ENCODE results near the gene DEFB118. TPM values are rescaled to one million over a fixed set of nuclear protein-coding genes. Genes with fewer than 3 reads are reported as not detected.

DEFB118 gene
- total and polyA plus RNA-seq, 2 donors, result not detected

DNA sequence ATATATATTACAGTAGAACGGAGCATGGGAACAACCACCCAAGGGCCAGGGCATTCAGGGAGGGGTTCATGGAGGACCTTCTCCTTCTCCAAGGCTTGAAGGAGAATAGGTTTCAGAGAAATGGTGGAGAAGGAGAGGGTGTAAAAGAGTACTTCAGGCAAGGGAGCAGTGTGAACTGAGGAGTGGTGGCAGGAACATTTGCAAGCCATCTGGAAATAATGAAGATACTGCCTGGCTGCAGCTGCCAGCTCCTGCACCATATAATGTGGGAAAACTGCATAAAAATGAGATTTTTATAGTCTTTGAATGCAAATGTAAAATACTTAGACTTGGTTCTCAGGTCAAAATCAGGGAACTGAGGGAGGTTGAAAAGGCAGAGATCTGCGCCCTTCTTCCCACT, 47.3 kb downstream of the DEFB118 start:
- WGBS, result 87% methylated on average over 2 of the region's 2 CpGs

DNA sequence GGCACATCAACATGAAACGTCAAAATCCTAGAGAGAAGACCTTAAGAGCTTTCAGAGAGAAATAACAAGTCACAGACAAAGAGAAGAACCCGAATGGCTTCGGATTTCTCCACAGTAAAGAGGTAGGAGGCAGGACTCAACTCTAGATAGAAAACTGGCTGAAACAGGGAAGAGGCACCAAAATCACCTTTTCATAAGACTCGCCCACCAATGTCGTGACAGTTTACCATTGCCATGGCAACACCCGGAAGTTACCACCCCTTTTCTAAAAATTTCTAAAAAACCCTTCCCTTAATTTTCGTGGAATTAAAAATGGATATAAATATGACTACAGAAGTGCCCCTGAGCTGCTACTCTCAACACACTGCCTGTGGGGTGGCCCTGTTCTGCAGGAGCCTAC, 49.9 kb downstream of the DEFB118 start:
- 78% methylated on average over 7 of the region's 7 CpGs for WGBS
- no peak for DNase-seq (ENCODE audit: extremely low spot score)
- no peak overlapping the region for H3K27ac ChIP-seq (ENCODE audit: low read depth)

More for the DNA sequence above, 47.3 kb downstream of the DEFB118 start:
- DNase-seq (ENCODE audit: extremely low spot score), result no peak
- no peak overlapping the region for H3K4me3 ChIP-seq (ENCODE audit: low read depth, low read length)
- H3K36me3 ChIP-seq (ENCODE audit: insufficient read depth), result no peaks in the 10 kb centered on the region
- no peak overlapping the region for H3K27ac ChIP-seq (ENCODE audit: low read depth)
- H3K4me1 ChIP-seq (ENCODE audit: insufficient read depth), result no peaks in the 10 kb centered on the region

More for the DNA sequence above, 49.9 kb downstream of the DEFB118 start:
- Histone ChIP-seq H3K4me3 (ENCODE audit: low read depth, low read length) (no peak overlapping the region), H3K36me3 (ENCODE audit: insufficient read depth) (no peaks in the 10 kb centered on the region), H3K4me1 (ENCODE audit: insufficient read depth) (no peaks in the 10 kb centered on the region)

Small RNA genes within 50 kb of the gene (small RNA-seq; reads per million reads assigned to genes)
- gene DEFB117 (not detected), gene RF00561 (not detected), gene RNA5SP480 (not detected)

Other genes starting within 250 kb of the DEFB118 start
- gene DEFB115, start 110.9 kb upstream of the DEFB118 start, total RNA-seq, result not detected
- not detected for gene DEFB115, start 110.9 kb upstream of the DEFB118 start, polyA plus RNA-seq
- gene DEFB116, start 60.0 kb upstream of the DEFB118 start, total RNA-seq, result not detected
- gene DEFB116, start 60.0 kb upstream of the DEFB118 start, polyA plus RNA-seq, result not detected
- gene DEFB119, start 22.0 kb downstream of the DEFB118 start, total RNA-seq, result not detected
- gene DEFB119, start 22.0 kb downstream of the DEFB118 start, polyA plus RNA-seq, result not detected
- not detected for gene DEFB121, start 37.6 kb downstream of the DEFB118 start, total RNA-seq
- not detected for gene DEFB121, start 37.6 kb downstream of the DEFB118 start, polyA plus RNA-seq
- not detected for gene DEFB123, start 72.0 kb downstream of the DEFB118 start, total RNA-seq
- gene DEFB123, start 72.0 kb downstream of the DEFB118 start, polyA plus RNA-seq, result not detected
- not detected for gene DEFB124, start 106.5 kb downstream of the DEFB118 start, total RNA-seq
- gene DEFB124, start 106.5 kb downstream of the DEFB118 start, polyA plus RNA-seq, result 0.52 TPM
- gene REM1, start 106.7 kb downstream of the DEFB118 start, total RNA-seq, result 4.1 TPM
- 4.8 TPM for gene REM1, start 106.7 kb downstream of the DEFB118 start, polyA plus RNA-seq
- 48.8 TPM for gene HM13, start 145.8 kb downstream of the DEFB118 start, total RNA-seq
- gene HM13, start 145.8 kb downstream of the DEFB118 start, polyA plus RNA-seq, result 90.4 TPM
- 500 TPM for gene ID1, start 236.7 kb downstream of the DEFB118 start, total RNA-seq
- gene ID1, start 236.7 kb downstream of the DEFB118 start, polyA plus RNA-seq, result 683 TPM